SU-DHL-6 (cell line): ENCODE measurements around the gene CPSF4L.

Experiments used
- EZH2phosphoT487 ChIP-seq: fragments of 200-600 bp; sonication (generic), shearing (Covaris generic); conservative IDR thresholded peaks from 2 replicates; pipeline ENCODE4 v1.6.1; 2018; ENCODE audit warnings: mild to moderate bottlenecking, antibody characterized with exemption, low read length, moderate library complexity, mixed read lengths
- TF ChIP-seq, protein P1 (sequence below): fragments of 200-600 bp; sonication (generic); IDR thresholded peaks from one replicate; pipeline ENCODE4 v1.5.1; 2017; ENCODE audit warnings: antibody characterized with exemption, mild to moderate bottlenecking, low read length, moderate library complexity; ENCODE audit not compliant: insufficient read depth, poor library complexity, severe bottlenecking

GRCh38 chr17:73292031-73292531 lies 30.4 kb upstream of the CPSF4L start:
- TF ChIP-seq, protein P1, sequence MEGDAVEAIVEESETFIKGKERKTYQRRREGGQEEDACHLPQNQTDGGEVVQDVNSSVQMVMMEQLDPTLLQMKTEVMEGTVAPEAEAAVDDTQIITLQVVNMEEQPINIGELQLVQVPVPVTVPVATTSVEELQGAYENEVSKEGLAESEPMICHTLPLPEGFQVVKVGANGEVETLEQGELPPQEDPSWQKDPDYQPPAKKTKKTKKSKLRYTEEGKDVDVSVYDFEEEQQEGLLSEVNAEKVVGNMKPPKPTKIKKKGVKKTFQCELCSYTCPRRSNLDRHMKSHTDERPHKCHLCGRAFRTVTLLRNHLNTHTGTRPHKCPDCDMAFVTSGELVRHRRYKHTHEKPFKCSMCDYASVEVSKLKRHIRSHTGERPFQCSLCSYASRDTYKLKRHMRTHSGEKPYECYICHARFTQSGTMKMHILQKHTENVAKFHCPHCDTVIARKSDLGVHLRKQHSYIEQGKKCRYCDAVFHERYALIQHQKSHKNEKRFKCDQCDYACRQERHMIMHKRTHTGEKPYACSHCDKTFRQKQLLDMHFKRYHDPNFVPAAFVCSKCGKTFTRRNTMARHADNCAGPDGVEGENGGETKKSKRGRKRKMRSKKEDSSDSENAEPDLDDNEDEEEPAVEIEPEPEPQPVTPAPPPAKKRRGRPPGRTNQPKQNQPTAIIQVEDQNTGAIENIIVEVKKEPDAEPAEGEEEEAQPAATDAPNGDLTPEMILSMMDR = no peak
- TF ChIP-seq EZH2phosphoT487 = no peak
